K562 (cell line): ENCODE measurements around the gene ADM2. TPM values are rescaled to one million over a fixed set of nuclear protein-coding genes. Genes with fewer than 3 reads are reported as not detected.

Experiments used
- FOXK2 ChIP-seq, 2 experiments: fragments of 450-650 bp; IDR thresholded peaks in 1 of 2; conservative IDR thresholded peaks in 1 of 2; 2 replicates each; pipeline ENCODE4 v1.6.1; 2016; ENCODE audit warnings: low read depth in 2 of 2, mild to moderate bottlenecking in 1 of 2
- HDAC6 ChIP-seq: IDR thresholded peaks from 2 replicates; pipeline ENCODE4 v1.6.1; 2012; ENCODE audit warnings: low read depth, mild to moderate bottlenecking, control low read depth, inconsistent platforms, low read length, moderate library complexity
- KDM1A ChIP-seq, 2 experiments: fragments of 450-650 bp; IDR thresholded peaks; 2 replicates each; pipeline ENCODE4 v1.6.1; 2016; ENCODE audit warnings: mild to moderate bottlenecking in 2 of 2
- KLF6 ChIP-seq: fragments of 250-450 bp; sonication (Bioruptor Pico); IDR thresholded peaks from 2 replicates; pipeline ENCODE4 v1.4.0; 2020; ENCODE audit warnings: mild to moderate bottlenecking, moderate library complexity, borderline replicate concordance
- L3MBTL2 ChIP-seq: fragments of 450-650 bp; IDR thresholded peaks from 2 replicates; pipeline ENCODE4 v1.6.1; 2016; ENCODE audit warnings: mild to moderate bottlenecking, moderate library complexity
- NFRKB ChIP-seq: fragments of 450-650 bp; IDR thresholded peaks from 2 replicates; pipeline ENCODE4 v1.6.1; 2016; ENCODE audit warnings: low read depth
- POLR2G ChIP-seq: fragments of 200-400 bp; formaldehyde crosslinking; IDR thresholded peaks from 2 replicates; pipeline ENCODE4 v1.6.1; 2017; ENCODE audit warnings: low read depth, mild to moderate bottlenecking, antibody characterized with exemption, low read length, moderate library complexity
- RBBP5 ChIP-seq: fragments of 200-600 bp; sonication (generic); IDR thresholded peaks from 2 replicates; pipeline ENCODE4 v1.6.1; 2012; ENCODE audit warnings: borderline replicate concordance, mild to moderate bottlenecking, low read length, control low read depth, inconsistent platforms; ENCODE audit not compliant: insufficient read depth, poor library complexity, severe bottlenecking
- ZNF696 ChIP-seq: fragments of 250-450 bp; sonication (Bioruptor Pico); conservative IDR thresholded peaks from 2 replicates; pipeline ENCODE4 v1.4.0; 2020; ENCODE audit warnings: mild to moderate bottlenecking, moderate library complexity
- ZNF764 ChIP-seq: fragments of 250-450 bp; sonication (Bioruptor Pico); IDR thresholded peaks from 2 replicates; pipeline ENCODE4 v1.4.0; 2020; ENCODE audit warnings: low read depth, mild to moderate bottlenecking, moderate library complexity
- polyA plus RNA-seq, 8 experiments: library from polyadenylated mRNA; depleted of rRNA in 4 of 8; stranded (reverse) in 5 of 8; unstranded in 3 of 8; fragments of >200 nt; fragmentation: Nextera tagmentation in 2 of 8; fragmentation: Illumina TruSeq in 1 of 8; extraction: Ambion mirVana in 2 of 8; extraction: Trizol in 1 of 8; gene quantifications; 2 replicates each; pipeline versions ENCODE4 v1.2.1 to v1.2.3, GENCODE V29; 2011 to 2014; ENCODE audit warnings: inconsistent platforms in 1 of 8, missing spikeins in 1 of 8
- total RNA-seq, 7 experiments: library from RNA; depleted of rRNA in 6 of 7; stranded (reverse); fragments of >200 nt in 6 of 7; fragmentation: Illumina TruSeq in 2 of 7; extraction: Trizol in 2 of 7; gene quantifications; 2 replicates each; pipeline versions ENCODE4 v1.2.1 to v1.2.3, GENCODE V29; 2011 to 2021; ENCODE audit warnings: low replicate concordance in 1 of 7
- TF ChIP-seq, protein P1 (sequence below), 3 experiments: fragments of 200-800 bp in 1 of 3; sonication (Bioruptor generic) in 1 of 3; sonication (generic) in 1 of 3; formaldehyde crosslinking in 1 of 3; IDR thresholded peaks; 2 replicates each; pipeline versions ENCODE4 v1.6.1 to v1.8.0; 2016 to 2022; ENCODE audit warnings: mild to moderate bottlenecking in 2 of 3, missing compliant biosample characterization in 2 of 3, missing genetic modification characterization in 2 of 3, missing genetic modification reagents in 1 of 3
- TF ChIP-seq, protein P2 (sequence below): sonication (generic); formaldehyde crosslinking; IDR thresholded peaks from 2 replicates; pipeline ENCODE4 v1.8.0; 2022; ENCODE audit warnings: mild to moderate bottlenecking, missing genetic modification reagents
- TF ChIP-seq, protein P3 (sequence below): fragments of 250-450 bp; sonication (Bioruptor Pico); IDR thresholded peaks from 2 replicates; pipeline ENCODE4 v1.4.0; 2020

The ADM2 gene
- total and polyA plus RNA-seq, 9 of the 15 experiments (the other 6 are each of a cell fraction or from before 2014, with no cell fraction given): 0.11 to 5.1 (median 0.38) TPM

DNA sequence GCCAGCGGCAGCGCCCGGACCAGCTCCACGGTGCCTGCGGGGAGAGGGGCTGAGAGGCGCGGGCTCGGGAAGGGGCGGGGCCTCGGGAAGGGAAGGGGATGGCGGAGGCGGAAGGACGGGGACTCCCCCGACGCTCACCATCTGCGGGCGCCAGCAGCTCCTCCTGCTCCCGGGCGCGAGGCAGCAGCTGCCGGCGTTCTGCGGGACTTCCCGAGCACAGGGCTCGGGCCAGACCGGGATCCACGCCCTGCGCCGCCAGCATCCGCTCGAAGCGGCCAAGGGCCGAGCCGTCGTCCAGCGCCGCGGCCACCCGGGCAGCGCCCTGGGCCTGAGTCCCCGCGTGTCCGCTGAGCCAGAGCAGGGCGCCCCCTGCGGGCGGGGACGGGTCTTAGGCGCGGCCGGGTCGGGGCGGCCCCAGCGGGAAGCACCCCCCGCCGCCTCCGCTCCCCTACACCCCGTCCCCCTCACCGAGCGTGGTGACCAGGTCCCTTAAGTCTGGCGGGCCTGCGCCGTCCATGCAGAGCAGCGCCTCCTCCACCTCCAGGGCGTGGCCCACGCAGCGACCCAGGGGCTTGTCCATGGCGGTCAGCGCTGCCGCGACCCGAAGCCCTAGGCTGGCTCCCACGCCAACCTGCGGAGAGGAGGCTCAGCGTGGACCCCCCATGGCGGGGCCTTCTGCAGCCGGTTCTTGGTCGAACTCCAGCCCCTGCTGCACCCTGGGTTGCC lies 44.9 kb downstream of the ADM2 start (continued):
- TF ChIP-seq, protein P1, sequence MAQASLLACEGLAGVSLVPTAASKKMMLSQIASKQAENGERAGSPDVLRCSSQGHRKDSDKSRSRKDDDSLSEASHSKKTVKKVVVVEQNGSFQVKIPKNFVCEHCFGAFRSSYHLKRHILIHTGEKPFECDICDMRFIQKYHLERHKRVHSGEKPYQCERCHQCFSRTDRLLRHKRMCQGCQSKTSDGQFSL (CRISPR knock-in tag; IDR thresholded peaks at IDR 0.05): no peak; the same call in 1 of the 2 replicates
- TF ChIP-seq, protein P1 (tag; IDR thresholded peaks at IDR 0.05): peak in 1 of 2 experiments; percentile 70; a peak in 2 of 4 replicates
- TF ChIP-seq KLF6 (CRISPR knock-in tag) (no peak), ZNF764 (CRISPR knock-in tag) (no peak), HDAC6 (no peak), POLR2G (peak; percentile 71), ZNF696 (CRISPR knock-in tag) (no peak), FOXK2 (conservative IDR thresholded peaks at IDR 0.05 in 1 of 2, IDR thresholded peaks at IDR 0.05 in 1 of 2; ENCODE audit: low read depth in 2 of 2) (no peak), KDM1A (IDR thresholded peaks at IDR 0.05) (no peak), RBBP5 (peak; percentile 39), L3MBTL2 (peak; percentile 96), NFRKB (peak; percentile 52; the same call in 1 of the 2 replicates)
- TF ChIP-seq, protein P2, sequence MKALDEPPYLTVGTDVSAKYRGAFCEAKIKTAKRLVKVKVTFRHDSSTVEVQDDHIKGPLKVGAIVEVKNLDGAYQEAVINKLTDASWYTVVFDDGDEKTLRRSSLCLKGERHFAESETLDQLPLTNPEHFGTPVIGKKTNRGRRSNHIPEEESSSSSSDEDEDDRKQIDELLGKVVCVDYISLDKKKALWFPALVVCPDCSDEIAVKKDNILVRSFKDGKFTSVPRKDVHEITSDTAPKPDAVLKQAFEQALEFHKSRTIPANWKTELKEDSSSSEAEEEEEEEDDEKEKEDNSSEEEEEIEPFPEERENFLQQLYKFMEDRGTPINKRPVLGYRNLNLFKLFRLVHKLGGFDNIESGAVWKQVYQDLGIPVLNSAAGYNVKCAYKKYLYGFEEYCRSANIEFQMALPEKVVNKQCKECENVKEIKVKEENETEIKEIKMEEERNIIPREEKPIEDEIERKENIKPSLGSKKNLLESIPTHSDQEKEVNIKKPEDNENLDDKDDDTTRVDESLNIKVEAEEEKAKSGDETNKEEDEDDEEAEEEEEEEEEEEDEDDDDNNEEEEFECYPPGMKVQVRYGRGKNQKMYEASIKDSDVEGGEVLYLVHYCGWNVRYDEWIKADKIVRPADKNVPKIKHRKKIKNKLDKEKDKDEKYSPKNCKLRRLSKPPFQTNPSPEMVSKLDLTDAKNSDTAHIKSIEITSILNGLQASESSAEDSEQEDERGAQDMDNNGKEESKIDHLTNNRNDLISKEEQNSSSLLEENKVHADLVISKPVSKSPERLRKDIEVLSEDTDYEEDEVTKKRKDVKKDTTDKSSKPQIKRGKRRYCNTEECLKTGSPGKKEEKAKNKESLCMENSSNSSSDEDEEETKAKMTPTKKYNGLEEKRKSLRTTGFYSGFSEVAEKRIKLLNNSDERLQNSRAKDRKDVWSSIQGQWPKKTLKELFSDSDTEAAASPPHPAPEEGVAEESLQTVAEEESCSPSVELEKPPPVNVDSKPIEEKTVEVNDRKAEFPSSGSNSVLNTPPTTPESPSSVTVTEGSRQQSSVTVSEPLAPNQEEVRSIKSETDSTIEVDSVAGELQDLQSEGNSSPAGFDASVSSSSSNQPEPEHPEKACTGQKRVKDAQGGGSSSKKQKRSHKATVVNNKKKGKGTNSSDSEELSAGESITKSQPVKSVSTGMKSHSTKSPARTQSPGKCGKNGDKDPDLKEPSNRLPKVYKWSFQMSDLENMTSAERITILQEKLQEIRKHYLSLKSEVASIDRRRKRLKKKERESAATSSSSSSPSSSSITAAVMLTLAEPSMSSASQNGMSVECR (CRISPR knock-in tag): 0 out of 2 replicates have a peak, but pooled peaks have one; percentile 32
- TF ChIP-seq, protein P3, sequence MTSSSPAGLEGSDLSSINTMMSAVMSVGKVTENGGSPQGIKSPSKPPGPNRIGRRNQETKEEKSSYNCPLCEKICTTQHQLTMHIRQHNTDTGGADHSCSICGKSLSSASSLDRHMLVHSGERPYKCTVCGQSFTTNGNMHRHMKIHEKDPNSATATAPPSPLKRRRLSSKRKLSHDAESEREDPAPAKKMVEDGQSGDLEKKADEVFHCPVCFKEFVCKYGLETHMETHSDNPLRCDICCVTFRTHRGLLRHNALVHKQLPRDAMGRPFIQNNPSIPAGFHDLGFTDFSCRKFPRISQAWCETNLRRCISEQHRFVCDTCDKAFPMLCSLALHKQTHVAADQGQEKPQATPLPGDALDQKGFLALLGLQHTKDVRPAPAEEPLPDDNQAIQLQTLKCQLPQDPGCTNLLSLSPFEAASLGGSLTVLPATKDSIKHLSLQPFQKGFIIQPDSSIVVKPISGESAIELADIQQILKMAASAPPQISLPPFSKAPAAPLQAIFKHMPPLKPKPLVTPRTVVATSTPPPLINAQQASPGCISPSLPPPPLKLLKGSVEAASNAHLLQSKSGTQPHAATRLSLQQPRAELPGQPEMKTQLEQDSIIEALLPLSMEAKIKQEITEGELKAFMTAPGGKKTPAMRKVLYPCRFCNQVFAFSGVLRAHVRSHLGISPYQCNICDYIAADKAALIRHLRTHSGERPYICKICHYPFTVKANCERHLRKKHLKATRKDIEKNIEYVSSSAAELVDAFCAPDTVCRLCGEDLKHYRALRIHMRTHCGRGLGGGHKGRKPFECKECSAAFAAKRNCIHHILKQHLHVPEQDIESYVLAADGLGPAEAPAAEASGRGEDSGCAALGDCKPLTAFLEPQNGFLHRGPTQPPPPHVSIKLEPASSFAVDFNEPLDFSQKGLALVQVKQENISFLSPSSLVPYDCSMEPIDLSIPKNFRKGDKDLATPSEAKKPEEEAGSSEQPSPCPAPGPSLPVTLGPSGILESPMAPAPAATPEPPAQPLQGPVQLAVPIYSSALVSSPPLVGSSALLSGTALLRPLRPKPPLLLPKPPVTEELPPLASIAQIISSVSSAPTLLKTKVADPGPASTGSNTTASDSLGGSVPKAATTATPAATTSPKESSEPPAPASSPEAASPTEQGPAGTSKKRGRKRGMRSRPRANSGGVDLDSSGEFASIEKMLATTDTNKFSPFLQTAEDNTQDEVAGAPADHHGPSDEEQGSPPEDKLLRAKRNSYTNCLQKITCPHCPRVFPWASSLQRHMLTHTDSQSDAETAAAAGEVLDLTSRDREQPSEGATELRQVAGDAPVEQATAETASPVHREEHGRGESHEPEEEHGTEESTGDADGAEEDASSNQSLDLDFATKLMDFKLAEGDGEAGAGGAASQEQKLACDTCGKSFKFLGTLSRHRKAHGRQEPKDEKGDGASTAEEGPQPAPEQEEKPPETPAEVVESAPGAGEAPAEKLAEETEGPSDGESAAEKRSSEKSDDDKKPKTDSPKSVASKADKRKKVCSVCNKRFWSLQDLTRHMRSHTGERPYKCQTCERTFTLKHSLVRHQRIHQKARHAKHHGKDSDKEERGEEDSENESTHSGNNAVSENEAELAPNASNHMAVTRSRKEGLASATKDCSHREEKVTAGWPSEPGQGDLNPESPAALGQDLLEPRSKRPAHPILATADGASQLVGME (CRISPR knock-in tag): 0 out of 2 replicates have a peak, but pooled peaks have one; percentile 18
